GM19455 (cell line): ENCODE data around the gene MICAL2.

Source experiments
- ATAC-seq: cut with Tn5 transposase; IDR thresholded peaks from one replicate; pipeline ENCODE4 v1.9.1; 2021; ENCODE audit not compliant: unreplicated experiment

Gene MICAL2

GRCh38 chr11:12240677-12241076 is 130.3 kb downstream of the MICAL2 start:
- no peak for ATAC-seq

GRCh38 chr11:12241401-12241800 is 131.0 kb downstream of the MICAL2 start:
- ATAC-seq = no peak

- no peak for ATAC-seq
Observed at GRCh38 chr11:12241971-12242672, 131.7 kb downstream of the MICAL2 start.

GRCh38 chr11:12242966-12243365 is 132.6 kb downstream of the MICAL2 start:
- ATAC-seq = no peak

DNA sequence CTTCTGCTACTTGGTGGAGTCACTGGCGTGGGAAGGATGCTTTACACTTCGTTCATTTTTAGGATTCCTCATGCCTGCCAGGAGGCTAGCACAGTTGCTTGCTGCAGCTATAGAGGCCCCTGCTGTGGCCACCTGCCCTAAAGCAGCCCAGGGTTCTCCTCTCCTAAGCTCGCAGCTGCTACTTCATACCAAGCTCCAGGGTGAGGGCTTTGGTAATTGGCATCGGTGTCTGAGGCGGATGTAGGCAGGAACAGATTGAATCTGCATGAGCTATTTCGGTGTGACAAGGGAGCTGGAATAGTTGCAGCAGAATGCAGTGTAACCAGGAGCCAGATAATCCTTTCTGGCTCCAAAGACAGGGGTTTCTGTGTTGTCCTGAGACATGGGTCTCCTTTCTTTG is 133.1 kb downstream of the MICAL2 start:
- ATAC-seq = no peak

DNA sequence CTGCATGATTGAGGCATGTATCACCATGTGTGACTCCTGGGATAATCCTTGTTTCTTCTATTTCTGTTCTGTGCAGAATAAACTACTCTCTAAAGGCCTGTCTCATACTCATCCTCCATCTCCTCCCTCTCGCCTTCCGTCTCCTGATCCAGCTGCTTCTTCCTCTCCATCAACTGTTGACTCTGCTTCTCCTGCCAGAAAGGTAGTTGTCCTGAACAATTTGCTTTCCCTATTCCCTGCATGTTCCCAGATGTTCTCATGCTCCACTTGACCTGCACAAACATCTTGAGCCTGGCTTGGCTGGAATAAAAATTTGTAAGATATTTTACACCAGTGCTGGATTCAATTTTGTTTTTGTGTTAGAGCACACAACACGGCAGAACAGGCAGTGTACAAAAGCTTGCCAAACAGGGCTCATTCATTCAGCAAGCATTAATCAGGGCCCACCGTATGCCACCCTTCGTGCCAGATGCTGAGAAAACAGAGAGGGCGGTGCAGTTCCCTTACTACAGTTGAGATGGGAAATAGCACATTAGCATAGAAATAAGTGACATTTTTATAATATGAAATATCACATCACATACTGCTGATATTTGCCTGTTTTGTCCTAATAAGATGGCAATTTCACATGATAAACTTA is 133.6 kb downstream of the MICAL2 start:
- ATAC-seq = no peak

DNA sequence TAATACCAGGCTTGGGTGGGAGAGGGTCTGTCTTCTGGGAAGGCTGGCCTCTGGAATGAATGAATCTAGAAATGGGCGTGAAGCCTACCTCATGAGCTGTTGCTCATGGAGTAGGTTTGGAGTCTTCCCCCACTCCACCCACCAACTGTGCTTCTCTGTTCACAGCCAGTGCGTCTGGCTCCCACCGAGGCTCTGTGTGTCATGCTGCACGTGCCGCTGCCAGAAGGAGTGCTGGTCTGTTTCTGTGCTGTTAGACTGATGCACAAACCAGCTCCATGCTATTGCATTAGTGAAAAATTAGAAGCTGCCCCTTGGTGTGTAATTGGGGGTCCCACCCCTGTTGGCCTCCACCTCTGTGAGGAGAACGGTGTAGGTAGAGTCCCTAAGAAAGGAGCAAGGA is 134.7 kb downstream of the MICAL2 start:
- ATAC-seq = no peak

- no peak for ATAC-seq
Observed at GRCh38 chr11:12245549-12246016, 135.2 kb downstream of the MICAL2 start.

DNA sequence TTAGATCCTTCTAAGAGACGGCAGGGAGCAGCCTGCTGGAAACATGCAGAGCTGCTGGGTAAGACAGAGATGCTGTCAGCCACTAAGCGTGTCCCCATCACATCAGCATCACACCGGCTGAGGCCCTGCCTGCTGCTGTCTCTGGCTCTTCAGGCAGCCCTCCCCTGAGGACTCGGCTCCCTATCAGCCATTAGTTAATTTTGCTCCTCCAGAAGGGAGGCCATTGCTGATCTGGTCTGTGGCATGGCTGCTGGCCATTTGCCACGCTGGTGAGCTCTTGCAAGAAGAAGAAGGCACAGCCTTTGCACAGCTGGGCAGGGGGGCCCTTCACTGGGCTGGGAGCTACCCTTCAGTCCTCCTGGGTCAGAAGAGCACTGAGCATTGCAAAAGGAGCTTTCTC is 135.8 kb downstream of the MICAL2 start:
- ATAC-seq = no peak

DNA sequence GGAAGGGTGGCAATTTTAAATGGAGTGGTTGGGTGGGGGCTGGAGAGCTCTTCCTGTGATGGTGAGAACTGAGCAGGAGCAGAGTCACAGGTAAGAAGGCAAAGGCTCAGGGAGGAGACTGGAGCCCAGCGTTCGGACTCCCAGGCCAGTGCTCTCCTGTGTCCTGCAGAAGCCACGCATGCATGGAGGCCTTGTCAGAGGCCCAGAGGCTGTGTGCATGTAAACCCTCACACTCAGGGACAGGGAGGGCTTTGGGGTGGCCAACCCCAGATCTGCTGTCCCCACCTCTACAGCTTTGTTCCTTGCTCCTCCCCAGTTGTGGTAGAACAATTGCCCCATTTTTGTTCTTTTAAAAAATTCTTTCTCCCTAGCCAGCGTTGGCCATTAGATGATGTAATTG is 136.6 kb downstream of the MICAL2 start:
- ATAC-seq = no peak

GRCh38 chr11:12247543-12248254 is 137.3 kb downstream of the MICAL2 start:
- no peak for ATAC-seq

DNA sequence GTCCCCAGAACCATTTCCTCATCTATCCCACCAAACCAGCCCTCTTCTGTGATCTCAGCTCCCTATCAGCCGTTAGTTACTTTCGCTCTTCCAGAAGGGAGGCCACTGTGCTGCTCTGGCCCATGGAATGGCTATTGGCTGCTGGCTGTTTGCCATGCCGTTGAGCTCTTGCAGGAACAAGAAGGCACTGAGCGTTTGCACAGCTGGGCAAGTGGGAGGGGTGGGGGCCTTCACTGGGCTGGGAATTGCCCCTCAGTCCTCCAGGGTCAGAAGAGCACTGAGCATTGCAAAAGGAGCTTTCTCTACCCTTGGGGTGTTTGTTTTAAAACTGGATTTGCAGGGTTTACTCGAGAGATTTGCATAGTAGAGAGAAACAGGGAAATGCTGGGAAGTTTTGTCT is 137.9 kb downstream of the MICAL2 start:
- no peak for ATAC-seq

GRCh38 chr11:12249590-12250260 is 139.3 kb downstream of the MICAL2 start:
- ATAC-seq = no peak

- no peak for ATAC-seq
Observed at GRCh38 chr11:12251666-12252560, 141.5 kb downstream of the MICAL2 start.

GRCh38 chr11:12253843-12254281 is 143.5 kb downstream of the MICAL2 start:
- ATAC-seq = no peak

DNA sequence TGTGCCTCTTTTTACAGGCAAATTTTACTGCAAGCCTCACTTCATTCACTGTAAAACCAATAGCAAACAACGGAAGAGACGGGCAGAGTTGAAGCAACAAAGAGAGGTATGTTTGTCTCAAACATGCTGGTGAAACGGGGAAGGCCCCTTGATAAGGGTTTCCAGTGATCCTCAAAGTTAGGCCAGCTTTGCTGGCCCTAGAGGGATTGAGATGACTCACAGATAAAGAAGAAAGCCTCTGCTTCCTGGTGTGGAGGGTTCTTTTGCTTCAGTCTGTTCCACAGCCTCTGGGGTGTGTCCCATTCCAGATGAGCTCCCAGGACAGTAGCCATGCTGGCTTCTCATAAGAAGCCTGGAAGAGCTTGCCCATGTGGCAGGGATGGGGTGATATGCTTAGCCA is 148.1 kb downstream of the MICAL2 start:
- ATAC-seq = no peak

- ATAC-seq = no peak
Observed at GRCh38 chr11:12259956-12260355, 149.6 kb downstream of the MICAL2 start.

GRCh38 chr11:12260731-12261521 is 150.5 kb downstream of the MICAL2 start:
- no peak for ATAC-seq

DNA sequence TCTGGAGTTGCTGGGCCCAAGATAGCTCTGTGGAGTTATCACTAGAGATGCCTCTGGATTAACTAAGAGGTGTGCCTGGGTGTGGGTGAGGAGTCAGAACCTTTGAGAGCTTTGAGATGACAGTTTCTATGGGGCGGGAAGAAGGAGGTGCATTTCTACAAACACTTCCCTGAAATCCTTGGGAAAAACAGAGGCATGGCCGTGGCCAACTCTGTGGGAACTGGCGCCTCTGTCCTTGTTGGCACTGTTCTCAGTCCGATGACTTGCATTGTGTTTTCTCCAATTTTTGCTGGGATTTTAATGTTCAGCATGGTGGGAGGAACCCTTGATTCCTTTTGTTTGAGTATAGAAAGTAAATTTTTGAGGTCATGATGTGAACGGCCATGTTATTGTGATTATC is 151.2 kb downstream of the MICAL2 start:
- no peak for ATAC-seq
